ENCODE data around the gene SPOCK2. TPM values are rescaled to one million over a fixed set of nuclear protein-coding genes. Genes with fewer than 3 reads are reported as not detected.

Gene SPOCK2
- total and polyA plus RNA-seq, 8 donors = 4.5 to 107 (median 8.7) TPM

DNA sequence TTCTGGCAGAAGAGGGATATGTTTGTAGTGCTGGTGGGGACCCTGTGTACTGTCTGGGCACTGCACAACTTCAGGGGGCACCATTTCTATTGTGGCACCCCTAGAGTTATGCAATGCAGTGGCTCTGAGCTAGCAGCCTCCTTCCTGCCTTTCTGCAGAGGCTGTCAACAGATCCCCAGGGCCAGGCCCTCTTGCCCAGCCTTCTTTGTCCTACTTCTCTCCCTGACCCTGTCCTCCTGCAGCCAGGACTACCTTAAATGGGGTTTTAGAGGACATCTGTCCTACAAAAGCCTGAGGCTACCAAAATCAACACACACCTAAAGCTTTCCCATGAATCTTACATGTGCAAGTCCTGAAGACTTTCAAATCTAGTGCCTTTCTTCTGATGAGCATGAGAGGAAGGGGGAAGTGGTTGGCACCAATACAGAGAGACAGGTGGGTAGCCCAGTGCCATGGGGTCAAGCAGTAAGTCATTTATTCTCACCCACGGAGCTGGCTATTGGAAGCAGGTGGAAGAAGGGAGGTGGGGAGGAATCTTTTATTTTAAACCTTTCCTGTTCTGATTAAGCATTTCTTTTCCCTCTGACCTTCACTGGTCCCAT is 2.4 kb downstream of the SPOCK2 start:
- no peak for ATAC-seq
- H3K27ac ChIP-seq = peak overlapping the region in 1 of 2 donors; percentile 78

DNA sequence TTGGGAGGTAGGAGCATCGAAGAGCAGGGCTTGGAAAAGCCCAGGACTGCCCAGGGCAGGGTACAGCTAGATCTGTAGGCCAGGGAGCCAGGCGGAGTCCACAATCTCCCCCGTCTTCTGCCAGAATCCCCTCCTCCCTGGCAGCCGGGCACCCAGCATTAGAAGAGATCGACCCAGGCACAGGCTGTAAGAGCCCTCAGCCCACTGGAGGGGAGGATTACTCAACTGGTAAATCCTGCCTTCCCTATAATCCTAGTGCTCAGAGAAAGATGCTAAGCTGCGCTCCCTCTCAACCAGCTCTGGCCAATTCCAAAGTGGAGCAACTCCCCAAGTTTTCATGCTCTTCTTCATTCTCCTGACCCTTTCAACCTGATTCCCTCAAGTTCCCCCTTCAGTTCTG is 3.2 kb downstream of the SPOCK2 start:
- Histone ChIP-seq H3K4me3 (no peak overlapping the region), H3K4me1 (peaks cover 17 to 30% of the 10 kb centered on the region in 2 donors), H3K9me3 (no peaks in the 10 kb centered on the region), H3K36me3 (no peaks in the 10 kb centered on the region), H3K27ac (no peak overlapping the region), H3K27me3 (peaks cover 21 to 43% of the 10 kb centered on the region in 2 donors)
- TF ChIP-seq, protein P1, sequence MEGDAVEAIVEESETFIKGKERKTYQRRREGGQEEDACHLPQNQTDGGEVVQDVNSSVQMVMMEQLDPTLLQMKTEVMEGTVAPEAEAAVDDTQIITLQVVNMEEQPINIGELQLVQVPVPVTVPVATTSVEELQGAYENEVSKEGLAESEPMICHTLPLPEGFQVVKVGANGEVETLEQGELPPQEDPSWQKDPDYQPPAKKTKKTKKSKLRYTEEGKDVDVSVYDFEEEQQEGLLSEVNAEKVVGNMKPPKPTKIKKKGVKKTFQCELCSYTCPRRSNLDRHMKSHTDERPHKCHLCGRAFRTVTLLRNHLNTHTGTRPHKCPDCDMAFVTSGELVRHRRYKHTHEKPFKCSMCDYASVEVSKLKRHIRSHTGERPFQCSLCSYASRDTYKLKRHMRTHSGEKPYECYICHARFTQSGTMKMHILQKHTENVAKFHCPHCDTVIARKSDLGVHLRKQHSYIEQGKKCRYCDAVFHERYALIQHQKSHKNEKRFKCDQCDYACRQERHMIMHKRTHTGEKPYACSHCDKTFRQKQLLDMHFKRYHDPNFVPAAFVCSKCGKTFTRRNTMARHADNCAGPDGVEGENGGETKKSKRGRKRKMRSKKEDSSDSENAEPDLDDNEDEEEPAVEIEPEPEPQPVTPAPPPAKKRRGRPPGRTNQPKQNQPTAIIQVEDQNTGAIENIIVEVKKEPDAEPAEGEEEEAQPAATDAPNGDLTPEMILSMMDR (IDR thresholded peaks at IDR 0.05) = no peak
- ATAC-seq = no peak
- intact Hi-C loops (cut with DNase I) = no loop called here
- DNase-seq = no peak

More for the DNA sequence above, 2.4 kb downstream of the SPOCK2 start:
- H3K36me3 ChIP-seq = no peaks in the 10 kb centered on the region
- intact Hi-C loops (cut with DNase I) = no loop called here
- TF ChIP-seq, protein P1 (IDR thresholded peaks at IDR 0.05) = no peak
- peaks cover 17 to 30% of the 10 kb centered on the region in 2 donors for H3K4me1 ChIP-seq
- peaks cover 21 to 43% of the 10 kb centered on the region in 2 donors for H3K27me3 ChIP-seq
- H3K4me3 ChIP-seq = peak overlapping the region in 1 of 2 donors; percentile 49
- no peak for DNase-seq
- H3K9me3 ChIP-seq = no peaks in the 10 kb centered on the region

DNA sequence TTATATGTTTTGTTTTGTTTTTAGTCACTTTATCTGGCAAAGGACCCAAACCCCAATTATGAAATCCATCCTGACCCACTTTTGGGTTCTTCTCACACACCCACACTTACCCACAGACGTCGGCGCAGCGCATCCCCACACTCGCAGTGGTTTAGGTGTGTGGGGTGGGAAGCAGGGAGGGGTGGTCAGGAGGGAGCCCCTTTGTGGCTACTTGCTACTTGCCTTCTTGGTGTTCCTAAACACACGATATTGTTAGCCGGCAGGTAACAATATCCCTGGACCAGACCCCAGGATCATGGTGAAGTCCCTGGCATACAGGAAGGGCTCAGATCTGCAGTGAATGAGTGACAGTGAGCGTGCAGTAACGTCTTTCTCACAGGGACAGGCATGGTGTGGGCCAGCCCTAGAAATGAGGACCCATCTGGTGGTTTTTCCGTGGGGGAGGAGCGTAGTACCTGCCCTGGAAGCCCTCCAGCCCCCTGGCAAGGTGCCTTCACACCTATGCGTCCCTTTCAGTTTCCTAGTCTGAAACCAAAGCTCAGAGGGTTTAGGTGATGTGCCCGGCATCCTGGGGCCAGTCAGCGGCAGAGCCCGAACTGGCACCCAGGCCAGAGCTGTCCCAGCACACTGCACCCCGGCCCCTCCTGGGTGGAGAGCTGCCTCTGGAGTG is 4.4 kb downstream of the SPOCK2 start:
- H3K9me3 ChIP-seq = no peaks in the 10 kb centered on the region
- DNase-seq = no peak
- peaks cover 17 to 30% of the 10 kb centered on the region in 2 donors for H3K4me1 ChIP-seq
- intact Hi-C loops (cut with DNase I) = no loop called here
- peaks cover 19 to 33% of the 10 kb centered on the region in 2 donors for H3K27me3 ChIP-seq
- ATAC-seq = no peak
- no peak overlapping the region for H3K4me3 ChIP-seq
- TF ChIP-seq, protein P1 (IDR thresholded peaks at IDR 0.05) = no peak
- H3K36me3 ChIP-seq = no peaks in the 10 kb centered on the region
- no peak overlapping the region for H3K27ac ChIP-seq

DNA sequence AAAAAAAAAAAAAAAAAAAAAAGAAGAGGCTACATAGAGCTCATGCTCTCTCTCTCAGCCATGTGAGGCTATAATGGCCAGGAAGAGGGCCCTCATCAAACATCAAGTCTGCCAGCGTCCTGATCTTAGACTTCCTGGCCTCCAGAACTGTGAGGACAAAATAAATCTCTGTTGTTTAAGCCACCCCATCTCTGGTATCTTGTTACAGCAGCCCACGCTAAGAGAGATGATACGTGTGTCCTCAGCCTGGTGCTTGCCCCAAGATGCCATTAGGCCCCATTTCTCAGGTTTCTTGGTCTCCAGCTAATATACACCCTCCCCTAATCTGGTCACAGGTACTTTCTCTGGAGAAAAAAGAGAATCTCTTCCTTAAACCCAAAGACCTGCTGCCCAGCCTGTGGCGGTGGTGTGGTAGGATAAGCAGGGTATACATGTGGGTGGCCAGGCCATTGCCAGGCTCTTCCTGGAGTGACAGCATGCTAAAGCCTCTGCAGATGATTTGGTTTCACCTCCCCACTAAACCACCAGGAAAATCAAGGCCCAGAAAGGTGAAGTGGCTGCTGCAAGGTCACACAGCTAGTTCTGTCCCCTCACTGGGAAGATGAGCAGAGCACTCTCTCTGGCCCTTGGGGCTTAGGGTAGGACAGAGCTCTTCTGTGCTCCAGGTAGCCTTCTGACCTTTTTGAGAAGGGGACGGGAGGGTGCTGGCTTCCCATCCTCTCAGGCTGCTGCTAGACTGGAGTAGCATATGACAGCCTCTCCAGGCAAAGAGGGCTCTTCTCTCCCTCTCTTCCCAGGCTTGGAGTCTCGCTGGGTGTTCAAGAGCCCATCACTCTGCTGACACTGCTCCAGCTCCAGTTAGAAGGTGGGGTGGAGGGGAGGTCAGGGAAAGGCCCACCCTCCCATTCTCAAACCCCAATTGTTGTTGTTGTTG is 5.2 kb downstream of the SPOCK2 start:
- Histone ChIP-seq H3K4me3 (no peak overlapping the region), H3K9me3 (no peaks in the 10 kb centered on the region), H3K27ac (no peak overlapping the region), H3K27me3 (peaks cover 11 to 25% of the 10 kb centered on the region in 2 donors), H3K36me3 (no peaks in the 10 kb centered on the region), H3K4me1 (peaks cover 10 to 22% of the 10 kb centered on the region in 2 donors)
- ATAC-seq (no peak), DNase-seq (no peak)
- intact Hi-C loops (cut with DNase I) = no loop called here
- TF ChIP-seq, protein P1 (IDR thresholded peaks at IDR 0.05) = no peak

All from left lung (tissue), 10 donors.